ENCODE measurements around the gene CNMD.
"Not testable (repeated sequence)": the region's sequence is repeated elsewhere in the genome, so short reads cannot be mapped to it uniquely, and the experiment has no call there.

Gene CNMD

GRCh38 chr13:52743988-52744387 lies 4.4 kb upstream of the CNMD start:
- DNase-seq: no peak

- DNase-seq: no peak
Measured at GRCh38 chr13:52743569-52743968, 3.9 kb upstream of the CNMD start.

- DNase-seq: peak; percentile 24 to 59 (median 41)
Measured at GRCh38 chr13:52738719-52739467, 727 bp downstream of the CNMD start.

- DNase-seq: no peak
Measured at GRCh38 chr13:52737965-52738364, 1.7 kb downstream of the CNMD start.

GRCh38 chr13:52737451-52737850 lies 2.2 kb downstream of the CNMD start:
- DNase-seq: no peak

GRCh38 chr13:52736891-52737290 lies 2.7 kb downstream of the CNMD start:
- no peak for DNase-seq

- no peak for DNase-seq
Measured at GRCh38 chr13:52734075-52734623, 5.5 kb downstream of the CNMD start.

GRCh38 chr13:52726258-52726657 lies 13.4 kb downstream of the CNMD start:
- DNase-seq: no peak

- no peak for DNase-seq
Measured at GRCh38 chr13:52725302-52725701, 14.3 kb downstream of the CNMD start.

- DNase-seq: no peak
Measured at GRCh38 chr13:52723181-52723580, 16.4 kb downstream of the CNMD start.

GRCh38 chr13:52721356-52721755 lies 18.3 kb downstream of the CNMD start:
- DNase-seq: not testable (repeated sequence)

GRCh38 chr13:52720904-52721303 lies 18.7 kb downstream of the CNMD start:
- DNase-seq: not testable (repeated sequence)

GRCh38 chr13:52713894-52714293 lies 25.7 kb downstream of the CNMD start:
- peak; percentile 90 to 96 (median 93) for DNase-seq

GRCh38 chr13:52712385-52712784 lies 27.2 kb downstream of the CNMD start:
- no peak for DNase-seq

- DNase-seq: no peak
Measured at GRCh38 chr13:52711286-52711685, 28.3 kb downstream of the CNMD start.

GRCh38 chr13:52708266-52708665 lies 31.4 kb downstream of the CNMD start:
- DNase-seq: not testable (repeated sequence)

- peak in 2 of 4 experiments; percentile 21 to 46 for DNase-seq
Measured at GRCh38 chr13:52707375-52707774, 32.2 kb downstream of the CNMD start.

- DNase-seq: no peak
Measured at GRCh38 chr13:52706081-52706480, 33.5 kb downstream of the CNMD start.

- no peak for DNase-seq
Measured at GRCh38 chr13:52703482-52703881, 36.1 kb downstream of the CNMD start.

GRCh38 chr13:52701728-52702465 lies 37.7 kb downstream of the CNMD start:
- no peak for DNase-seq

GRCh38 chr13:52696566-52696965 lies 43.1 kb downstream of the CNMD start:
- no peak for DNase-seq

GRCh38 chr13:52695856-52696255 lies 43.8 kb downstream of the CNMD start:
- DNase-seq: peak in 2 of 4 experiments; percentile 11 to 24

- DNase-seq: no peak
Measured at GRCh38 chr13:52686376-52686775, 53.2 kb downstream of the CNMD start.

- DNase-seq: not testable (repeated sequence)
Measured at GRCh38 chr13:52685806-52686205, 53.8 kb downstream of the CNMD start.

Measured in suppressor macrophage (primary cell).